Esophagus muscularis mucosa (tissue), 4 donors: Measurements from ENCODE around the gene SNX10.

Experiments
- CTCF ChIP-seq, 3 experiments: fragments of 200-600 bp in 2 of 3; fragments of 450-650 bp in 1 of 3; sonication (generic) in 2 of 3; IDR thresholded peaks; one replicate each; pipeline ENCODE4 v1.5.1; 2017 to 2019; ENCODE audit warnings: antibody characterized with exemption in 3 of 3, mild to moderate bottlenecking in 2 of 3, moderate library complexity in 1 of 3
- EP300 ChIP-seq: sonication (generic); formaldehyde crosslinking; IDR thresholded peaks from one replicate; pipeline ENCODE4 v1.6.1; 2017; ENCODE audit warnings: antibody characterized with exemption
- POLR2AphosphoS5 ChIP-seq, 2 donors: sonication (generic); formaldehyde crosslinking; IDR thresholded peaks; one replicate each; pipeline ENCODE4 v1.6.1; 2017; ENCODE audit warnings: antibody characterized with exemption in 2 of 2

- TF ChIP-seq POLR2AphosphoS5 (IDR thresholded peaks at IDR 0.05): no peak
- TF ChIP-seq EP300: no peak
- no peak for TF ChIP-seq CTCF (IDR thresholded peaks at IDR 0.05)
Measured at GRCh38 chr7:26309089-26309488, 17.4 kb downstream of the SNX10 start.
